ENCODE data around the gene OR6C70.
"Not testable (repeated sequence)": the region's sequence is repeated elsewhere in the genome, so short reads cannot be mapped to it uniquely, and the experiment has no call there.

OR6C70 gene

DNA sequence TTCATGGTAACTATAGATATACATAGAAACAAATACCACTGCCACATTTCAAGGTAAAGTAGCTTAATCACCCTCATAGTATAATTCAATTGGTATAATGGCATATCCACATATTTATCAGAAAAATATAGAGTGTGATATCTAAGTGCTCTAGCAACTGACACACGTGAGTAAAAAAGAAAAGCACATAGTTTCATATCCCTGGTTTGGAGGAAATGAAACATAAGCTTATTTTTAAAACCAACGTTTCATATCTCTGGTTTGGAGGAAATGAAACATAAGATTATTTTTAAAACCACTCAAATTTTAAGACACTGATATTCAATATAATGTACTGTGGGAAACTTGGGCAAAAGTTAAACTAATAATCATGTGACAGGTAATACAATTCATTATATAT is 2.1 kb downstream of the OR6C70 start:
- Histone ChIP-seq H3K4me1 (ENCODE audit: control insufficient read depth in 1 of 2, insufficient read depth in 2 of 2, low read length in 2 of 2) (no peaks in the 10 kb centered on the region), H3K4me3 (ENCODE audit: low read depth in 1 of 2, low read length in 2 of 2) (no peak overlapping the region), H3K36me3 (ENCODE audit: control insufficient read depth in 1 of 2, insufficient read depth in 2 of 2, low read length in 2 of 2) (no peaks in the 10 kb centered on the region), H3K9me3 (ENCODE audit: control insufficient read depth in 1 of 2, low read length in 2 of 2) (peaks cover 0 to 2% of the 10 kb centered on the region in 2 donors), H3K27ac (ENCODE audit: low read length) (no peak overlapping the region), H3K27me3 (ENCODE audit: low read depth, low read length) (no peaks in the 10 kb centered on the region)

GRCh38 chr12:55464926-55465325 is 5.0 kb downstream of the OR6C70 start:
- not testable (repeated sequence) for H3K9me3 ChIP-seq (ENCODE audit: control insufficient read depth in 1 of 2, low read length in 2 of 2); H3K36me3 ChIP-seq (ENCODE audit: control insufficient read depth in 1 of 2, insufficient read depth in 2 of 2, low read length in 2 of 2); H3K27me3 ChIP-seq (ENCODE audit: low read depth, low read length); H3K4me3 ChIP-seq (ENCODE audit: low read depth in 1 of 2, low read length in 2 of 2); H3K4me1 ChIP-seq (ENCODE audit: control insufficient read depth in 1 of 2, insufficient read depth in 2 of 2, low read length in 2 of 2); H3K27ac ChIP-seq (ENCODE audit: low read length)

- Histone ChIP-seq H3K27ac (ENCODE audit: low read length) (no peak overlapping the region), H3K4me1 (ENCODE audit: control insufficient read depth in 1 of 2, insufficient read depth in 2 of 2, low read length in 2 of 2) (no peaks in the 10 kb centered on the region), H3K4me3 (ENCODE audit: low read depth in 1 of 2, low read length in 2 of 2) (no peak overlapping the region), H3K9me3 (ENCODE audit: control insufficient read depth in 1 of 2, low read length in 2 of 2) (no peaks in the 10 kb centered on the region), H3K36me3 (ENCODE audit: control insufficient read depth in 1 of 2, insufficient read depth in 2 of 2, low read length in 2 of 2) (no peaks in the 10 kb centered on the region), H3K27me3 (ENCODE audit: low read depth, low read length) (no peaks in the 10 kb centered on the region)
Observed at GRCh38 chr12:55448825-55449224, 21.1 kb downstream of the OR6C70 start.

- H3K27ac ChIP-seq (ENCODE audit: low read length): no peak overlapping the region
- H3K4me3 ChIP-seq (ENCODE audit: low read depth in 1 of 2, low read length in 2 of 2): no peak overlapping the region
- no peaks in the 10 kb centered on the region for H3K4me1 ChIP-seq (ENCODE audit: control insufficient read depth in 1 of 2, insufficient read depth in 2 of 2, low read length in 2 of 2)
- no peaks in the 10 kb centered on the region for H3K36me3 ChIP-seq (ENCODE audit: control insufficient read depth in 1 of 2, insufficient read depth in 2 of 2, low read length in 2 of 2)
- H3K27me3 ChIP-seq (ENCODE audit: low read depth, low read length): no peaks in the 10 kb centered on the region
- no peaks in the 10 kb centered on the region for H3K9me3 ChIP-seq (ENCODE audit: control insufficient read depth in 1 of 2, low read length in 2 of 2)
Observed at GRCh38 chr12:55446326-55446725, 23.6 kb downstream of the OR6C70 start.

GRCh38 chr12:55445357-55445756 is 24.6 kb downstream of the OR6C70 start:
- Histone ChIP-seq H3K4me1 (ENCODE audit: control insufficient read depth in 1 of 2, insufficient read depth in 2 of 2, low read length in 2 of 2) (no peaks in the 10 kb centered on the region), H3K9me3 (ENCODE audit: control insufficient read depth in 1 of 2, low read length in 2 of 2) (peaks cover 0 to 2% of the 10 kb centered on the region in 2 donors), H3K27me3 (ENCODE audit: low read depth, low read length) (no peaks in the 10 kb centered on the region), H3K36me3 (ENCODE audit: control insufficient read depth in 1 of 2, insufficient read depth in 2 of 2, low read length in 2 of 2) (no peaks in the 10 kb centered on the region), H3K4me3 (ENCODE audit: low read depth in 1 of 2, low read length in 2 of 2) (no peak overlapping the region), H3K27ac (ENCODE audit: low read length) (no peak overlapping the region)

- H3K36me3 ChIP-seq (ENCODE audit: control insufficient read depth in 1 of 2, insufficient read depth in 2 of 2, low read length in 2 of 2): no peaks in the 10 kb centered on the region
- no peaks in the 10 kb centered on the region for H3K4me1 ChIP-seq (ENCODE audit: control insufficient read depth in 1 of 2, insufficient read depth in 2 of 2, low read length in 2 of 2)
- no peak within 1 kb of the TSS for H3K4me3 ChIP-seq (ENCODE audit: low read depth in 1 of 2, low read length in 2 of 2)
- peaks cover 0 to 5% of the 10 kb centered on the region in 2 donors for H3K9me3 ChIP-seq (ENCODE audit: control insufficient read depth in 1 of 2, low read length in 2 of 2)
- no peaks in the 10 kb centered on the region for H3K27me3 ChIP-seq (ENCODE audit: low read depth, low read length)
- no peak within 1 kb of the TSS for H3K27ac ChIP-seq (ENCODE audit: low read length)
Observed at GRCh38 chr12:55443776-55444175, 26.2 kb downstream of the OR6C70 start, which contains the start of gene OR6C2. Gene OR6C2 (plus strand): TSS chr12:55444076. CDS start chr12:55452214, 8,138 bp downstream.

DNA sequence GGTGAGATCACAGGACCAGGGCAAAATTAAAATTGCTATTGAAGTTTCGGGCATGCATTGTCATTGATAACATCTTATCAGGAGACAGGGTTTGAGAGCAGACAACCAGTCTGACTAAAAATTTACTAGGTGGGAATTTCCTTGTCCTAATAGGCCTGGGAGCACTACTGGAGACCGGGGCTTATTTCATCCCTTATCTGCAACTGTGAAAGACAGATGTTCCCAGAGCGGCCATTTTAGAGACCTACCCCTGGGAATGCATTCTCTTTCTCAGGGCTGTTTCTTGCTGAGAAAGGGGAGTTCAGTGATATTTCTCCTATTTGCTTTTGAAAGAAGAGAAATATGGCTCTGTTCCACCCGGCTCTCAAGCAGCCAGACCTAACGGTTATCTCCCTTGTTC is 28.7 kb downstream of the OR6C70 start:
- H3K36me3 ChIP-seq (ENCODE audit: control insufficient read depth in 1 of 2, insufficient read depth in 2 of 2, low read length in 2 of 2); H3K27ac ChIP-seq (ENCODE audit: low read length); H3K27me3 ChIP-seq (ENCODE audit: low read depth, low read length); H3K4me1 ChIP-seq (ENCODE audit: control insufficient read depth in 1 of 2, insufficient read depth in 2 of 2, low read length in 2 of 2); H3K4me3 ChIP-seq (ENCODE audit: low read depth in 1 of 2, low read length in 2 of 2); H3K9me3 ChIP-seq (ENCODE audit: control insufficient read depth in 1 of 2, low read length in 2 of 2): not testable (repeated sequence)

DNA sequence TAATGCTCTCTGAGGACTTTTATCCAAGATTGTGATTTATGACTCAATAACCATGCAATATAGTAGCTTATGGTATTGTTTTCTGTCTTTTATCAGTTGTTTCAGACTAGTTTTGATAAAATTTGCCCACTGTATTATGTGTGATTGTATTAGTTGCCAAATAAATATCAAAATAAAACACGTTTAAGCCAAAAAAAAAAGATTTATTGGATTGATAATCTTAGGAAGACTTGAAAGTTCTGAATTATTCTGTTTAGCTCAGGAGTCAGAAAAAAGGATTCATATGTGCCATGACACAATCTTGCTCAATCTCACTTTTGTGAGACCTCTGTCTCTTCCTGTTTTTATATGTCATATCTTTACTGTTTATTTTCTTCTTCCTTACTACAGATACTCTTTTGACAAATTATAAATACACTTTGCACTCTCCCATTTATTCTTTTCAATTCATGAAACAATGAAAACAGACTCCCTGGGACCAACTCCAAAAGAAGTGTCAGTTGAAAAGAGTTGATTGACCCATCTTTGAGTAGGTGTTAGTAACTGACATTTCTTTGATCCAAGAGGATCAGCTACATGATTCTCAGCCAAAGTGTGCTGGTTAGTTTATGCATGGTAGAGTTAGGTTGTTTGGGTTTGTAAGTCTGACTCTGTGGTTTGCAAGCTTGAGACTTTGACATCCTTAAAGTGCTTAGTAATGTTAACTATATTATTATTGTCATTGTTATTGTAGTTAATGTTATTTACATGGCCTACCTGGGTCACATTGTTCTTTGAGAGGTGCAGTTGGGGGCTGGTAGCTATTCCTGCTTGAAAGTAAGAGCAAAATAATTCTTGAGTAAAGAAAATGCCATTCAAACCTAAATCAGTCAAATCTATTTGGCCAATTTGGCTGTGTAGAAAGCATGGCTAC is 41.4 kb downstream of the OR6C70 start:
- Histone ChIP-seq H3K4me1 (ENCODE audit: control insufficient read depth in 1 of 2, insufficient read depth in 2 of 2, low read length in 2 of 2) (no peaks in the 10 kb centered on the region), H3K4me3 (ENCODE audit: low read depth in 1 of 2, low read length in 2 of 2) (no peak overlapping the region), H3K9me3 (ENCODE audit: control insufficient read depth in 1 of 2, low read length in 2 of 2) (no peaks in the 10 kb centered on the region), H3K27me3 (ENCODE audit: low read depth, low read length) (no peaks in the 10 kb centered on the region), H3K36me3 (ENCODE audit: control insufficient read depth in 1 of 2, insufficient read depth in 2 of 2, low read length in 2 of 2) (no peaks in the 10 kb centered on the region), H3K27ac (ENCODE audit: low read length) (no peak overlapping the region)

DNA sequence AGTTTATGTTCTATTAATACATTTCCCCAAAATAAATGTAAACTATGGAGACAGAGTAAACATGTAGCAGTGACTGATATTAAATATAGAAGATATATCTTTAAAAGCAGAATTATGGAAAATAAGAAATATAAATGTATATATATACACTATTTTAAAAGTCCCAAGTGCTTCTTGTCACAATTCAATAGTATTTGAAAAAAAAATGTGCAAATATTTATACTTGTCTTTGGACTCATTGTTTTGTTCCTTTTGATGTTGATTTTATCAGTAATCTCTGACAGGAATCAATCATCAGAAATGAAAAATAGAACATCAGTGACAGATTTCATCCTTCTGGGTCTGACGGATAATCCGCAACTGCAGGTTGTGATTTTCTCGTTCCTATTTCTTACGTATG is 44.0 kb downstream of the OR6C70 start, which contains the start of gene OR6C76:
TSS of gene OR6C76 (plus strand) at position 301 of the 400 bp plus-strand sequence. CDS start at position 301, 0 bp downstream.
- Histone ChIP-seq H3K4me3 (ENCODE audit: low read depth in 1 of 2, low read length in 2 of 2) (no peak within 1 kb of the TSS), H3K27me3 (ENCODE audit: low read depth, low read length) (no peaks in the 10 kb centered on the region), H3K27ac (ENCODE audit: low read length) (no peak within 1 kb of the TSS), H3K36me3 (ENCODE audit: control insufficient read depth in 1 of 2, insufficient read depth in 2 of 2, low read length in 2 of 2) (no peaks in the 10 kb centered on the region), H3K4me1 (ENCODE audit: control insufficient read depth in 1 of 2, insufficient read depth in 2 of 2, low read length in 2 of 2) (no peaks in the 10 kb centered on the region), H3K9me3 (ENCODE audit: control insufficient read depth in 1 of 2, low read length in 2 of 2) (no peaks in the 10 kb centered on the region)

DNA sequence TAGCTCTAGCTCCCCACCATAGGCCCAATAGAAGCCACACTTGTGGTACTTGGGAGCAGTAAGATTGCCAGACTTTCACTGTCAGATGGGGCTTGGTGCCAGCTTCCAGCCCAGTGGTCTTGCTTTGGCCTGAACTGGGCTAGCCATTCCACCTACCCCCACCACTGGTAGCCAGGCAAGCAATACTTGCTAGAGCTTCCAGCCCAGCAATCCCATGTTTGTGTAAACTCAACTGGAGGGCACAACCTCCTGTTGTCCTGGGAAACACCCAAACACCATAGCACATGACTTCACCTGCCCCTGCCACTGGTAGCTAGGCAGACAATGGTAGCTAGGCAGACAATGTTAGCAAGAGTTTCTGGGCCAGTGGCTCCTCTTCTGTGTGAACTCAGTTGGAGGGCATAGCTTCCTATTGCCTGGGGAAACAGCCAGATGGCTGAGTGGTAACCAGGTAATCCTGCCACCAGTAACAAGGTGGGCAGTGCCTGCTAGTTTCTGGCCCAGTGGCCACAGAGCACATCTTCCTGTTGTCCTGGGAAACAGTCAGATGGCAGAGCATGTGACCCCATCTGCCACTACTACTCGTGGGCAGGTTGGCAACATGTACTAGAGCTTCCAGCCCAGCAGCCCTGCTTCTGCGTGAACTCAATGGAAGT is 49.5 kb downstream of the OR6C70 start:
- Histone ChIP-seq H3K36me3 (ENCODE audit: control insufficient read depth in 1 of 2, insufficient read depth in 2 of 2, low read length in 2 of 2) (no peaks in the 10 kb centered on the region), H3K4me1 (ENCODE audit: control insufficient read depth in 1 of 2, insufficient read depth in 2 of 2, low read length in 2 of 2) (no peaks in the 10 kb centered on the region), H3K27ac (ENCODE audit: low read length) (no peak overlapping the region)

More for the DNA sequence above, 49.5 kb downstream of the OR6C70 start:
- no peaks in the 10 kb centered on the region for H3K9me3 ChIP-seq (ENCODE audit: control insufficient read depth in 1 of 2, low read length in 2 of 2)
- no peak overlapping the region for H3K4me3 ChIP-seq (ENCODE audit: low read depth in 1 of 2, low read length in 2 of 2)
- H3K27me3 ChIP-seq (ENCODE audit: low read depth, low read length): no peaks in the 10 kb centered on the region

Data from muscle layer of duodenum (tissue), 2 donors.